WTC11 (cell line): ENCODE measurements around the gene TM9SF3. TPM values are rescaled to one million over a fixed set of nuclear protein-coding genes. Genes with fewer than 3 reads are reported as not detected.

ENCODE experiments used
- ATAC-seq: fragments of 200-7000 bp; cut with Tn5 transposase; 2 replicates; pipeline ENCODE4 v1.10.0; 2021; ENCODE audit warnings: mild to moderate bottlenecking, moderate library complexity
- CTCF ChIA-PET: fragments of 300-600 bp; sonication (Branson Sonifier 250); formaldehyde crosslinking; loops from one replicate; lab custom pipeline; 2021; ENCODE audit warnings: antibody characterized with exemption; lab: Charles Lee
- POLR2A ChIA-PET: fragments of 350-600 bp; sonication (Branson Sonifier 250); formaldehyde crosslinking; loops from one replicate; lab custom pipeline; 2021; ENCODE audit warnings: antibody characterized with exemption; lab: Charles Lee
- DNase-seq: peaks from one replicate; pipeline ENCODE4 v3.0.0; 2021; ENCODE audit warnings: low spot score
- H3K27ac Mint-ChIP-seq: 2 replicates; pipeline ENCODE4 v1.8.0; 2021; ENCODE audit warnings: mixed read lengths
- H3K27me3 Mint-ChIP-seq: 2 replicates; pipeline ENCODE4 v1.8.0; 2021; ENCODE audit warnings: low read depth, mild to moderate bottlenecking, moderate library complexity, mixed read lengths
- H3K36me3 Mint-ChIP-seq: 2 replicates; pipeline ENCODE4 v1.8.0; 2021; ENCODE audit warnings: mixed read lengths
- H3K4me1 Mint-ChIP-seq: 2 replicates; pipeline ENCODE4 v1.8.0; 2022; ENCODE audit warnings: mixed read lengths
- H3K4me3 Mint-ChIP-seq: 2 replicates; pipeline ENCODE4 v1.8.0; 2021; ENCODE audit warnings: mild to moderate bottlenecking, moderate library complexity, mixed read lengths
- H3K9me3 Mint-ChIP-seq: 2 replicates; pipeline ENCODE4 v1.8.0; 2021; ENCODE audit warnings: mixed read lengths
- ATF1 ChIP-seq: sonication (generic); formaldehyde crosslinking; IDR thresholded peaks from 2 replicates; pipeline ENCODE4 v1.8.1; 2023; ENCODE audit warnings: mild to moderate bottlenecking, moderate library complexity, missing genetic modification reagents
- ELF4 ChIP-seq: sonication (generic); formaldehyde crosslinking; IDR thresholded peaks from 2 replicates; pipeline ENCODE4 v1.8.1; 2022; ENCODE audit warnings: low read depth, mild to moderate bottlenecking, moderate library complexity, missing genetic modification reagents
- ESRRA ChIP-seq: sonication (generic); formaldehyde crosslinking; IDR thresholded peaks from 2 replicates; pipeline ENCODE4 v1.8.1; 2022; ENCODE audit warnings: mild to moderate bottlenecking, missing genetic modification reagents, borderline replicate concordance
- GRHL2 ChIP-seq: fragments of 250-450 bp; sonication (Bioruptor Pico); IDR thresholded peaks from 2 replicates; pipeline ENCODE4 v1.8.0; 2022; ENCODE audit warnings: mild to moderate bottlenecking, moderate library complexity; ENCODE audit not compliant: insufficient replicate concordance, severe bottlenecking
- KAT7 ChIP-seq: sonication (generic); formaldehyde crosslinking; IDR thresholded peaks from 2 replicates; pipeline ENCODE4 v1.8.1; 2023; ENCODE audit warnings: missing genetic modification reagents, mild to moderate bottlenecking, borderline replicate concordance
- NFYB ChIP-seq: sonication (generic); formaldehyde crosslinking; conservative IDR thresholded peaks from 2 replicates; pipeline ENCODE4 v1.8.0; 2022; ENCODE audit warnings: low read depth, missing genetic modification reagents
- SOX15 ChIP-seq: fragments of 250-450 bp; sonication (Bioruptor Pico); IDR thresholded peaks from 2 replicates; pipeline ENCODE4 v1.9.0; 2021; ENCODE audit warnings: mild to moderate bottlenecking
- ZNF317 ChIP-seq: sonication (generic); formaldehyde crosslinking; IDR thresholded peaks from 2 replicates; pipeline ENCODE4 v1.8.1; 2023; ENCODE audit warnings: low read depth, mild to moderate bottlenecking, moderate library complexity, missing genetic modification reagents, borderline replicate concordance
- total RNA-seq: library from RNA; stranded (reverse); gene quantifications from 3 replicates; pipeline ENCODE4 v1.2.3, GENCODE V29; 2021
- TF ChIP-seq, protein P1 (sequence below): sonication (generic); formaldehyde crosslinking; IDR thresholded peaks from 2 replicates; pipeline ENCODE4 v1.8.0; 2022; ENCODE audit warnings: mild to moderate bottlenecking, missing genetic modification reagents
- TF ChIP-seq, protein P2 (sequence below): sonication (generic); formaldehyde crosslinking; IDR thresholded peaks from 2 replicates; pipeline ENCODE4 v1.8.0; 2023; ENCODE audit warnings: mild to moderate bottlenecking, missing genetic modification reagents
- TF ChIP-seq, protein P3 (sequence below): sonication (generic); formaldehyde crosslinking; IDR thresholded peaks from 2 replicates; pipeline ENCODE4 v1.8.0; 2022; ENCODE audit warnings: missing genetic modification reagents
- TF ChIP-seq, protein P4 (sequence below): sonication (generic); formaldehyde crosslinking; IDR thresholded peaks from 2 replicates; pipeline ENCODE4 v1.8.1; 2022; ENCODE audit warnings: low read depth, mild to moderate bottlenecking, moderate library complexity, missing genetic modification reagents, borderline replicate concordance
- TF ChIP-seq, protein P5 (sequence below): sonication (generic); formaldehyde crosslinking; IDR thresholded peaks from 2 replicates; pipeline ENCODE4 v1.8.1; 2023; ENCODE audit warnings: mild to moderate bottlenecking, missing genetic modification reagents
- TF ChIP-seq, protein P6 (sequence below): sonication (generic); formaldehyde crosslinking; IDR thresholded peaks from 2 replicates; pipeline ENCODE4 v1.8.1; 2023; ENCODE audit warnings: mild to moderate bottlenecking, missing genetic modification reagents, borderline replicate concordance
- TF ChIP-seq, protein P7 (sequence below): sonication (generic); formaldehyde crosslinking; IDR thresholded peaks from 2 replicates; pipeline ENCODE4 v1.8.0; 2023; ENCODE audit warnings: missing genetic modification reagents, mild to moderate bottlenecking, borderline replicate concordance
- TF ChIP-seq, protein P8 (sequence below): sonication (generic); formaldehyde crosslinking; IDR thresholded peaks from 2 replicates; pipeline ENCODE4 v1.8.1; 2022; ENCODE audit warnings: mild to moderate bottlenecking, moderate library complexity, missing genetic modification reagents

TM9SF3 gene
- total RNA-seq, 1 experiment from 2014 or later: 116 TPM

DNA sequence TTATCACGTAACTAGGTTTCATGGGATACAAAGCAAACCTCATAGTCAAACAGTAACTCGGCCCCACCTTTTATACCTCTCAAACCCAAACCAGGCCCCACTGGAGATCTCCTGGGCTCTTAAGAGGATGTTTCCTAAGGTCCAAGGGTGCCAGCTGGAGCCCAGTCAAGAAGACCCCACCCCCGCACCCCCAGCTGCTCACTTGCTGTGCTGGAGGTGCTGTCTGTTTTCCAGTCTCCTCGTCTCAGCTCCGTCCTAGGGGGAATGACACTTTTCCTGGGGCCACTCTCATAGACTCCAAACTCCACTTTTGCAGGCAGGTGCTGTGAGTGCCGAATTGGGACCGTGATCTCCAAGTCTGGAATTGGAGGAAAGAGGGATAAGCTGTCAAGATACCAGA, 22.7 kb upstream of the TM9SF3 start:
- Mint-ChIP-seq H3K9me3 (no peaks in the 10 kb centered on the region), H3K4me3 (no peak overlapping the region), H3K27ac (no peak overlapping the region), H3K27me3 (no peaks in the 10 kb centered on the region), H3K36me3 (no peaks in the 10 kb centered on the region), H3K4me1 (peaks cover 7% of the 10 kb centered on the region; the same call in 1 of the 2 replicates)
- ATAC-seq (no peak), DNase-seq (no peak)
- POLR2A ChIA-PET: no interaction called here
- CTCF ChIA-PET: interaction anchor here (2.0 kb wide), 1 partner anchor 416 kb away, joined by 6 read pairs; no protein-coding TSS in a partner anchor
- TF ChIP-seq, protein P1, sequence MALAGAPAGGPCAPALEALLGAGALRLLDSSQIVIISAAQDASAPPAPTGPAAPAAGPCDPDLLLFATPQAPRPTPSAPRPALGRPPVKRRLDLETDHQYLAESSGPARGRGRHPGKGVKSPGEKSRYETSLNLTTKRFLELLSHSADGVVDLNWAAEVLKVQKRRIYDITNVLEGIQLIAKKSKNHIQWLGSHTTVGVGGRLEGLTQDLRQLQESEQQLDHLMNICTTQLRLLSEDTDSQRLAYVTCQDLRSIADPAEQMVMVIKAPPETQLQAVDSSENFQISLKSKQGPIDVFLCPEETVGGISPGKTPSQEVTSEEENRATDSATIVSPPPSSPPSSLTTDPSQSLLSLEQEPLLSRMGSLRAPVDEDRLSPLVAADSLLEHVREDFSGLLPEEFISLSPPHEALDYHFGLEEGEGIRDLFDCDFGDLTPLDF: no peak
- TF ChIP-seq, protein P2, sequence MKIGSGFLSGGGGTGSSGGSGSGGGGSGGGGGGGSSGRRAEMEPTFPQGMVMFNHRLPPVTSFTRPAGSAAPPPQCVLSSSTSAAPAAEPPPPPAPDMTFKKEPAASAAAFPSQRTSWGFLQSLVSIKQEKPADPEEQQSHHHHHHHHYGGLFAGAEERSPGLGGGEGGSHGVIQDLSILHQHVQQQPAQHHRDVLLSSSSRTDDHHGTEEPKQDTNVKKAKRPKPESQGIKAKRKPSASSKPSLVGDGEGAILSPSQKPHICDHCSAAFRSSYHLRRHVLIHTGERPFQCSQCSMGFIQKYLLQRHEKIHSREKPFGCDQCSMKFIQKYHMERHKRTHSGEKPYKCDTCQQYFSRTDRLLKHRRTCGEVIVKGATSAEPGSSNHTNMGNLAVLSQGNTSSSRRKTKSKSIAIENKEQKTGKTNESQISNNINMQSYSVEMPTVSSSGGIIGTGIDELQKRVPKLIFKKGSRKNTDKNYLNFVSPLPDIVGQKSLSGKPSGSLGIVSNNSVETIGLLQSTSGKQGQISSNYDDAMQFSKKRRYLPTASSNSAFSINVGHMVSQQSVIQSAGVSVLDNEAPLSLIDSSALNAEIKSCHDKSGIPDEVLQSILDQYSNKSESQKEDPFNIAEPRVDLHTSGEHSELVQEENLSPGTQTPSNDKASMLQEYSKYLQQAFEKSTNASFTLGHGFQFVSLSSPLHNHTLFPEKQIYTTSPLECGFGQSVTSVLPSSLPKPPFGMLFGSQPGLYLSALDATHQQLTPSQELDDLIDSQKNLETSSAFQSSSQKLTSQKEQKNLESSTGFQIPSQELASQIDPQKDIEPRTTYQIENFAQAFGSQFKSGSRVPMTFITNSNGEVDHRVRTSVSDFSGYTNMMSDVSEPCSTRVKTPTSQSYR (CRISPR knock-in tag): no peak
- TF ChIP-seq, protein P3, sequence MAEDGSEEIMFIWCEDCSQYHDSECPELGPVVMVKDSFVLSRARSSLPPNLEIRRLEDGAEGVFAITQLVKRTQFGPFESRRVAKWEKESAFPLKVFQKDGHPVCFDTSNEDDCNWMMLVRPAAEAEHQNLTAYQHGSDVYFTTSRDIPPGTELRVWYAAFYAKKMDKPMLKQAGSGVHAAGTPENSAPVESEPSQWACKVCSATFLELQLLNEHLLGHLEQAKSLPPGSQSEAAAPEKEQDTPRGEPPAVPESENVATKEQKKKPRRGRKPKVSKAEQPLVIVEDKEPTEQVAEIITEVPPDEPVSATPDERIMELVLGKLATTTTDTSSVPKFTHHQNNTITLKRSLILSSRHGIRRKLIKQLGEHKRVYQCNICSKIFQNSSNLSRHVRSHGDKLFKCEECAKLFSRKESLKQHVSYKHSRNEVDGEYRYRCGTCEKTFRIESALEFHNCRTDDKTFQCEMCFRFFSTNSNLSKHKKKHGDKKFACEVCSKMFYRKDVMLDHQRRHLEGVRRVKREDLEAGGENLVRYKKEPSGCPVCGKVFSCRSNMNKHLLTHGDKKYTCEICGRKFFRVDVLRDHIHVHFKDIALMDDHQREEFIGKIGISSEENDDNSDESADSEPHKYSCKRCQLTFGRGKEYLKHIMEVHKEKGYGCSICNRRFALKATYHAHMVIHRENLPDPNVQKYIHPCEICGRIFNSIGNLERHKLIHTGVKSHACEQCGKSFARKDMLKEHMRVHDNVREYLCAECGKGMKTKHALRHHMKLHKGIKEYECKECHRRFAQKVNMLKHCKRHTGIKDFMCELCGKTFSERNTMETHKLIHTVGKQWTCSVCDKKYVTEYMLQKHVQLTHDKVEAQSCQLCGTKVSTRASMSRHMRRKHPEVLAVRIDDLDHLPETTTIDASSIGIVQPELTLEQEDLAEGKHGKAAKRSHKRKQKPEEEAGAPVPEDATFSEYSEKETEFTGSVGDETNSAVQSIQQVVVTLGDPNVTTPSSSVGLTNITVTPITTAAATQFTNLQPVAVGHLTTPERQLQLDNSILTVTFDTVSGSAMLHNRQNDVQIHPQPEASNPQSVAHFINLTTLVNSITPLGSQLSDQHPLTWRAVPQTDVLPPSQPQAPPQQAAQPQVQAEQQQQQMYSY (CRISPR knock-in tag): no peak
- TF ChIP-seq KAT7 (CRISPR knock-in tag): no peak
- TF ChIP-seq GRHL2 (CRISPR knock-in tag): no peak
- TF ChIP-seq, protein P4, sequence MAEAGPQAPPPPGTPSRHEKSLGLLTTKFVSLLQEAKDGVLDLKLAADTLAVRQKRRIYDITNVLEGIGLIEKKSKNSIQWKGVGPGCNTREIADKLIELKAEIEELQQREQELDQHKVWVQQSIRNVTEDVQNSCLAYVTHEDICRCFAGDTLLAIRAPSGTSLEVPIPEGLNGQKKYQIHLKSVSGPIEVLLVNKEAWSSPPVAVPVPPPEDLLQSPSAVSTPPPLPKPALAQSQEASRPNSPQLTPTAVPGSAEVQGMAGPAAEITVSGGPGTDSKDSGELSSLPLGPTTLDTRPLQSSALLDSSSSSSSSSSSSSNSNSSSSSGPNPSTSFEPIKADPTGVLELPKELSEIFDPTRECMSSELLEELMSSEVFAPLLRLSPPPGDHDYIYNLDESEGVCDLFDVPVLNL (CRISPR knock-in tag): no peak
- TF ChIP-seq, protein P5, sequence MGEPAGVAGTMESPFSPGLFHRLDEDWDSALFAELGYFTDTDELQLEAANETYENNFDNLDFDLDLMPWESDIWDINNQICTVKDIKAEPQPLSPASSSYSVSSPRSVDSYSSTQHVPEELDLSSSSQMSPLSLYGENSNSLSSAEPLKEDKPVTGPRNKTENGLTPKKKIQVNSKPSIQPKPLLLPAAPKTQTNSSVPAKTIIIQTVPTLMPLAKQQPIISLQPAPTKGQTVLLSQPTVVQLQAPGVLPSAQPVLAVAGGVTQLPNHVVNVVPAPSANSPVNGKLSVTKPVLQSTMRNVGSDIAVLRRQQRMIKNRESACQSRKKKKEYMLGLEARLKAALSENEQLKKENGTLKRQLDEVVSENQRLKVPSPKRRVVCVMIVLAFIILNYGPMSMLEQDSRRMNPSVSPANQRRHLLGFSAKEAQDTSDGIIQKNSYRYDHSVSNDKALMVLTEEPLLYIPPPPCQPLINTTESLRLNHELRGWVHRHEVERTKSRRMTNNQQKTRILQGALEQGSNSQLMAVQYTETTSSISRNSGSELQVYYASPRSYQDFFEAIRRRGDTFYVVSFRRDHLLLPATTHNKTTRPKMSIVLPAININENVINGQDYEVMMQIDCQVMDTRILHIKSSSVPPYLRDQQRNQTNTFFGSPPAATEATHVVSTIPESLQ: no peak
- TF ChIP-seq NFYB: no peak
- TF ChIP-seq, protein P6, sequence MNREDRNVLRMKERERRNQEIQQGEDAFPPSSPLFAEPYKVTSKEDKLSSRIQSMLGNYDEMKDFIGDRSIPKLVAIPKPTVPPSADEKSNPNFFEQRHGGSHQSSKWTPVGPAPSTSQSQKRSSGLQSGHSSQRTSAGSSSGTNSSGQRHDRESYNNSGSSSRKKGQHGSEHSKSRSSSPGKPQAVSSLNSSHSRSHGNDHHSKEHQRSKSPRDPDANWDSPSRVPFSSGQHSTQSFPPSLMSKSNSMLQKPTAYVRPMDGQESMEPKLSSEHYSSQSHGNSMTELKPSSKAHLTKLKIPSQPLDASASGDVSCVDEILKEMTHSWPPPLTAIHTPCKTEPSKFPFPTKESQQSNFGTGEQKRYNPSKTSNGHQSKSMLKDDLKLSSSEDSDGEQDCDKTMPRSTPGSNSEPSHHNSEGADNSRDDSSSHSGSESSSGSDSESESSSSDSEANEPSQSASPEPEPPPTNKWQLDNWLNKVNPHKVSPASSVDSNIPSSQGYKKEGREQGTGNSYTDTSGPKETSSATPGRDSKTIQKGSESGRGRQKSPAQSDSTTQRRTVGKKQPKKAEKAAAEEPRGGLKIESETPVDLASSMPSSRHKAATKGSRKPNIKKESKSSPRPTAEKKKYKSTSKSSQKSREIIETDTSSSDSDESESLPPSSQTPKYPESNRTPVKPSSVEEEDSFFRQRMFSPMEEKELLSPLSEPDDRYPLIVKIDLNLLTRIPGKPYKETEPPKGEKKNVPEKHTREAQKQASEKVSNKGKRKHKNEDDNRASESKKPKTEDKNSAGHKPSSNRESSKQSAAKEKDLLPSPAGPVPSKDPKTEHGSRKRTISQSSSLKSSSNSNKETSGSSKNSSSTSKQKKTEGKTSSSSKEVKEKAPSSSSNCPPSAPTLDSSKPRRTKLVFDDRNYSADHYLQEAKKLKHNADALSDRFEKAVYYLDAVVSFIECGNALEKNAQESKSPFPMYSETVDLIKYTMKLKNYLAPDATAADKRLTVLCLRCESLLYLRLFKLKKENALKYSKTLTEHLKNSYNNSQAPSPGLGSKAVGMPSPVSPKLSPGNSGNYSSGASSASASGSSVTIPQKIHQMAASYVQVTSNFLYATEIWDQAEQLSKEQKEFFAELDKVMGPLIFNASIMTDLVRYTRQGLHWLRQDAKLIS (CRISPR knock-in tag): no peak
- no peak for TF ChIP-seq SOX15 (CRISPR knock-in tag)
- TF ChIP-seq, protein P7, sequence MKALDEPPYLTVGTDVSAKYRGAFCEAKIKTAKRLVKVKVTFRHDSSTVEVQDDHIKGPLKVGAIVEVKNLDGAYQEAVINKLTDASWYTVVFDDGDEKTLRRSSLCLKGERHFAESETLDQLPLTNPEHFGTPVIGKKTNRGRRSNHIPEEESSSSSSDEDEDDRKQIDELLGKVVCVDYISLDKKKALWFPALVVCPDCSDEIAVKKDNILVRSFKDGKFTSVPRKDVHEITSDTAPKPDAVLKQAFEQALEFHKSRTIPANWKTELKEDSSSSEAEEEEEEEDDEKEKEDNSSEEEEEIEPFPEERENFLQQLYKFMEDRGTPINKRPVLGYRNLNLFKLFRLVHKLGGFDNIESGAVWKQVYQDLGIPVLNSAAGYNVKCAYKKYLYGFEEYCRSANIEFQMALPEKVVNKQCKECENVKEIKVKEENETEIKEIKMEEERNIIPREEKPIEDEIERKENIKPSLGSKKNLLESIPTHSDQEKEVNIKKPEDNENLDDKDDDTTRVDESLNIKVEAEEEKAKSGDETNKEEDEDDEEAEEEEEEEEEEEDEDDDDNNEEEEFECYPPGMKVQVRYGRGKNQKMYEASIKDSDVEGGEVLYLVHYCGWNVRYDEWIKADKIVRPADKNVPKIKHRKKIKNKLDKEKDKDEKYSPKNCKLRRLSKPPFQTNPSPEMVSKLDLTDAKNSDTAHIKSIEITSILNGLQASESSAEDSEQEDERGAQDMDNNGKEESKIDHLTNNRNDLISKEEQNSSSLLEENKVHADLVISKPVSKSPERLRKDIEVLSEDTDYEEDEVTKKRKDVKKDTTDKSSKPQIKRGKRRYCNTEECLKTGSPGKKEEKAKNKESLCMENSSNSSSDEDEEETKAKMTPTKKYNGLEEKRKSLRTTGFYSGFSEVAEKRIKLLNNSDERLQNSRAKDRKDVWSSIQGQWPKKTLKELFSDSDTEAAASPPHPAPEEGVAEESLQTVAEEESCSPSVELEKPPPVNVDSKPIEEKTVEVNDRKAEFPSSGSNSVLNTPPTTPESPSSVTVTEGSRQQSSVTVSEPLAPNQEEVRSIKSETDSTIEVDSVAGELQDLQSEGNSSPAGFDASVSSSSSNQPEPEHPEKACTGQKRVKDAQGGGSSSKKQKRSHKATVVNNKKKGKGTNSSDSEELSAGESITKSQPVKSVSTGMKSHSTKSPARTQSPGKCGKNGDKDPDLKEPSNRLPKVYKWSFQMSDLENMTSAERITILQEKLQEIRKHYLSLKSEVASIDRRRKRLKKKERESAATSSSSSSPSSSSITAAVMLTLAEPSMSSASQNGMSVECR (CRISPR knock-in tag): no peak
- no peak for TF ChIP-seq ZNF317 (CRISPR knock-in tag)
- no peak for TF ChIP-seq ESRRA (CRISPR knock-in tag)
- TF ChIP-seq, protein P8, sequence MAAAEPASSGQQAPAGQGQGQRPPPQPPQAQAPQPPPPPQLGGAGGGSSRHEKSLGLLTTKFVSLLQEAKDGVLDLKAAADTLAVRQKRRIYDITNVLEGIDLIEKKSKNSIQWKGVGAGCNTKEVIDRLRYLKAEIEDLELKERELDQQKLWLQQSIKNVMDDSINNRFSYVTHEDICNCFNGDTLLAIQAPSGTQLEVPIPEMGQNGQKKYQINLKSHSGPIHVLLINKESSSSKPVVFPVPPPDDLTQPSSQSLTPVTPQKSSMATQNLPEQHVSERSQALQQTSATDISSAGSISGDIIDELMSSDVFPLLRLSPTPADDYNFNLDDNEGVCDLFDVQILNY: no peak
- TF ChIP-seq ELF4: no peak
- TF ChIP-seq ATF1 (CRISPR knock-in tag): no peak
